ENCODE data around the gene CHPF. TPM values are rescaled to one million over a fixed set of nuclear protein-coding genes. Genes with fewer than 3 reads are reported as not detected.

Gene CHPF
- total RNA-seq, 2 experiments from 2014 or later = 6.5 to 7.1 TPM

DNA sequence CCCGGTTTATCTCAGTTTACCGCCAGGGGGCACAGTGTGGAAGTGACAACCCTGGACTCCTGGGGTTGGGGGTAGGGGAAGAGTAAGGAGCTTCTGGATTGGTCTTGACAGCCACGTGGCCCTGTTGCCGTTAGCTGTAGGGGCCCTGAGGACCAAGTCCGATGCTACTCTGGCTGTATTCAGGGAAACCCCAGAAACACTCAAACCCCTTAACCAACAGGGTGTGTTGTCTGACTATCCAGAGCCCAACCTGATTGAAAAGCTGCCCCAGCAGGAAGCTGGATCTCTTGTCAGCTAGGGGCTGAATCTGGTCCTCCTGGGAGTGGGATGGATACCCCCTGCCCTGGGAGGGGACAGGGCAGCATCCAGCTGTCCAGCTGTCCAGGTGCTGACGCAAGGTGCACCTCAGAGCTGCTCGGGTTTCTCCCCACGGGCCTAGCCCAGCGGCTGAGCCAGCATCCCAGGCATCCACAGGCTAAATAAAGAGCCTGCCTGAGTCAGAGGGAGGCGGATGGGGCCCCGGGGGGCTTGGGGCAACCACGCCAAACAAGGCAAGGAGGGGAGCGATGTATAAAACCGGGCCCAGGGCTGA lies 48.0 kb downstream of the CHPF start:
- peaks cover 37% of the 10 kb centered on the region for H3K4me1 Mint-ChIP-seq (ENCODE audit: low read depth)
- H3K9me3 Mint-ChIP-seq = no peaks in the 10 kb centered on the region
- no peak overlapping the region for H3K27ac Mint-ChIP-seq
- Histone ChIP-seq H3K36me3 (ENCODE audit: insufficient read depth, low read length) (no peaks in the 10 kb centered on the region), H3K4me3 (ENCODE audit: low read length) (no peak overlapping the region), H3K4me1 (ENCODE audit: insufficient read depth, low read length) (peaks cover 44% of the 10 kb centered on the region), H3K27ac (ENCODE audit: low read depth in 1 of 2, low read length in 2 of 2) (no peak overlapping the region), H3K9me3 (ENCODE audit: control insufficient read depth in 1 of 2, insufficient read depth in 1 of 2, low read length in 2 of 2) (peaks cover 0 to 11% of the 10 kb centered on the region in 2 experiments), H3K27me3 (ENCODE audit: control insufficient read depth in 1 of 2, insufficient read depth in 2 of 2, low read length in 2 of 2) (peaks cover 56 to 58% of the 10 kb centered on the region in 2 experiments)
- ChIA-PET CTCF (interaction anchor here (0.8 to 3.2 kb wide), 3 partner anchors 14 to 61 kb away, joined by 3 to 29 read pairs (median 11); no protein-coding TSS in a partner anchor), POLR2A (interaction anchor here (1.0 kb wide), 1 partner anchor 11 kb away, joined by 3 read pairs; no protein-coding TSS in a partner anchor)
- H3K36me3 Mint-ChIP-seq (ENCODE audit: low read depth) = peaks cover 13% of the 10 kb centered on the region
- peaks cover 71% of the 10 kb centered on the region for H3K27me3 Mint-ChIP-seq
- H3K4me3 Mint-ChIP-seq = no peak overlapping the region
- TF ChIP-seq, protein P1, sequence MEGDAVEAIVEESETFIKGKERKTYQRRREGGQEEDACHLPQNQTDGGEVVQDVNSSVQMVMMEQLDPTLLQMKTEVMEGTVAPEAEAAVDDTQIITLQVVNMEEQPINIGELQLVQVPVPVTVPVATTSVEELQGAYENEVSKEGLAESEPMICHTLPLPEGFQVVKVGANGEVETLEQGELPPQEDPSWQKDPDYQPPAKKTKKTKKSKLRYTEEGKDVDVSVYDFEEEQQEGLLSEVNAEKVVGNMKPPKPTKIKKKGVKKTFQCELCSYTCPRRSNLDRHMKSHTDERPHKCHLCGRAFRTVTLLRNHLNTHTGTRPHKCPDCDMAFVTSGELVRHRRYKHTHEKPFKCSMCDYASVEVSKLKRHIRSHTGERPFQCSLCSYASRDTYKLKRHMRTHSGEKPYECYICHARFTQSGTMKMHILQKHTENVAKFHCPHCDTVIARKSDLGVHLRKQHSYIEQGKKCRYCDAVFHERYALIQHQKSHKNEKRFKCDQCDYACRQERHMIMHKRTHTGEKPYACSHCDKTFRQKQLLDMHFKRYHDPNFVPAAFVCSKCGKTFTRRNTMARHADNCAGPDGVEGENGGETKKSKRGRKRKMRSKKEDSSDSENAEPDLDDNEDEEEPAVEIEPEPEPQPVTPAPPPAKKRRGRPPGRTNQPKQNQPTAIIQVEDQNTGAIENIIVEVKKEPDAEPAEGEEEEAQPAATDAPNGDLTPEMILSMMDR (IDR thresholded peaks at IDR 0.05) = peak; percentile 49
- ATAC-seq (ENCODE audit: poor library complexity) = no peak
- intact Hi-C loops (cut with DNase I, micrococcal nuclease) = loop anchor here (1.0 kb wide), 1 partner anchor 35 kb away; no protein-coding TSS in a partner anchor
- peak in 13 of 14 experiments; percentile 17 to 76 (median 32) for DNase-seq

DNA sequence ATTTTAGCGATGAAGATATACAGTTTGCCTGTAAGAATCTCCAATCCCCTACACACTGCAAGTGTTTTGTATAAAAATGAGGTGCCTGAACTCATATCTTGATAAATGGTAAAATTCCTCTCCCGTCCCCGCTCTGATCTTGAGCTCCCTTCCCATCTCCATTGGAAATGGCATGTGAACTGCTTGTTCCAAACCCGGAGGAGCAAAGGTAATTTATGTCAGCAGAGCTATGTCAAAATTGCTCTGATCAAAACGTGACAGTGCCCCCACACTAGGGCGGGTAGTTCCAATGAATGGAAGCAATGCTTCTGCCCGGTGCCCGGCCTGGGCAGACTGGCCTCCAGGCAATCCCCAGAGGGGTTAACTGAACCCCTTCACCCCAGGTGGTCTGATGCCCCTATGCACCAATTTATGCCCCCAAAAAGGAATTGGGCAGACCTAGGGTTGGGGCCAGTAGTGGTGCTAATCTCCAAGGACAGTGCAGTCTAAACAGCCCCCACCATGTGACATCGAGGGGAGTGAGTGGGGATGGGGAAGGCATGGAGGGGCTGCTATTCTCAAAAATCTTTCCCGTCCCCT lies 48.6 kb downstream of the CHPF start:
- Histone ChIP-seq H3K4me3 (ENCODE audit: low read length) (no peak overlapping the region), H3K36me3 (ENCODE audit: insufficient read depth, low read length) (no peaks in the 10 kb centered on the region), H3K27me3 (ENCODE audit: control insufficient read depth in 1 of 2, insufficient read depth in 2 of 2, low read length in 2 of 2) (peaks cover 56 to 58% of the 10 kb centered on the region in 2 experiments), H3K4me1 (ENCODE audit: insufficient read depth, low read length) (peaks cover 42% of the 10 kb centered on the region), H3K27ac (ENCODE audit: low read depth in 1 of 2, low read length in 2 of 2) (no peak overlapping the region), H3K9me3 (ENCODE audit: control insufficient read depth in 1 of 2, insufficient read depth in 1 of 2, low read length in 2 of 2) (peaks cover 0 to 11% of the 10 kb centered on the region in 2 experiments)
- H3K36me3 Mint-ChIP-seq (ENCODE audit: low read depth) = peaks cover 13% of the 10 kb centered on the region
- H3K9me3 Mint-ChIP-seq = no peaks in the 10 kb centered on the region
- CTCF ChIA-PET = interaction anchor here (0.8 to 3.2 kb wide), 2 partner anchors 35 to 61 kb away, joined by 3 to 29 read pairs; no protein-coding TSS in a partner anchor
- POLR2A ChIA-PET = interaction anchor here (1.0 kb wide), 1 partner anchor 11 kb away, joined by 3 read pairs; no protein-coding TSS in a partner anchor
- intact Hi-C loops (cut with DNase I, micrococcal nuclease) = loop anchor here (1.0 kb wide), 1 partner anchor 35 kb away; no protein-coding TSS in a partner anchor
- DNase-seq = no peak
- H3K4me3 Mint-ChIP-seq = no peak overlapping the region
- H3K4me1 Mint-ChIP-seq (ENCODE audit: low read depth) = peaks cover 33% of the 10 kb centered on the region
- no peak overlapping the region for H3K27ac Mint-ChIP-seq
- TF ChIP-seq, protein P1 (IDR thresholded peaks at IDR 0.05) = no peak
- ATAC-seq (ENCODE audit: poor library complexity) = no peak
- peaks cover 75% of the 10 kb centered on the region for H3K27me3 Mint-ChIP-seq

GRCh38 chr2:219493086-219493485 lies 50.5 kb downstream of the CHPF start:
- ATAC-seq (ENCODE audit: poor library complexity) = no peak
- no peak for DNase-seq
- peaks cover 72% of the 10 kb centered on the region for H3K27me3 Mint-ChIP-seq
- H3K27ac Mint-ChIP-seq = no peak overlapping the region
- H3K4me3 ChIP-seq (ENCODE audit: low read length) = no peak overlapping the region
- H3K27ac ChIP-seq (ENCODE audit: low read depth in 1 of 2, low read length in 2 of 2) = no peak overlapping the region
- peaks cover 13% of the 10 kb centered on the region for H3K4me1 Mint-ChIP-seq (ENCODE audit: low read depth)
- no peaks in the 10 kb centered on the region for H3K36me3 Mint-ChIP-seq (ENCODE audit: low read depth)
- H3K27me3 ChIP-seq (ENCODE audit: control insufficient read depth in 1 of 2, insufficient read depth in 2 of 2, low read length in 2 of 2) = peaks cover 58 to 64% of the 10 kb centered on the region in 2 experiments
- peaks cover 25% of the 10 kb centered on the region for H3K4me1 ChIP-seq (ENCODE audit: insufficient read depth, low read length)
- peaks cover 0 to 11% of the 10 kb centered on the region in 2 experiments for H3K9me3 ChIP-seq (ENCODE audit: control insufficient read depth in 1 of 2, insufficient read depth in 1 of 2, low read length in 2 of 2)
- no peaks in the 10 kb centered on the region for H3K36me3 ChIP-seq (ENCODE audit: insufficient read depth, low read length)
- TF ChIP-seq, protein P1 (IDR thresholded peaks at IDR 0.05) = no peak
- ChIA-PET POLR2A (no interaction called here), CTCF (interaction anchor here (0.8 kb wide), 1 partner anchor 37 kb away, joined by 3 read pairs; no protein-coding TSS in a partner anchor)
- H3K4me3 Mint-ChIP-seq = no peak overlapping the region
- H3K9me3 Mint-ChIP-seq = no peaks in the 10 kb centered on the region
- intact Hi-C loops (cut with DNase I, micrococcal nuclease) = no loop called here

Data from CD4-positive, alpha-beta T cell (primary cell).